Ovary (tissue), 3 donors: Measurements from ENCODE around the gene FNDC3A.

Source experiments
- CTCF ChIP-seq, 3 donors: fragments of 450-650 bp in 2 of 3; fragments of 200-600 bp in 1 of 3; IDR thresholded peaks; one replicate each; pipeline versions ENCODE4 v1.5.1 to v1.8.0; 2016 to 2022; ENCODE audit warnings: antibody characterized with exemption in 3 of 3, mild to moderate bottlenecking in 1 of 3
- EP300 ChIP-seq: sonication (generic); formaldehyde crosslinking; IDR thresholded peaks from one replicate; pipeline ENCODE4 v1.6.1; 2017; ENCODE audit warnings: antibody characterized with exemption
- POLR2A ChIP-seq: fragments of 450-650 bp; IDR thresholded peaks from one replicate; pipeline ENCODE4 v1.6.1; 2017; ENCODE audit warnings: antibody characterized with exemption, mild to moderate bottlenecking, moderate library complexity
- donor health status: DM: no; HTN: no; CAD: no.

GRCh38 chr13:49093376-49093775 is 117.7 kb downstream of the FNDC3A start:
- no peak for TF ChIP-seq CTCF (IDR thresholded peaks at IDR 0.05)
- no peak for TF ChIP-seq EP300
- no peak for TF ChIP-seq POLR2A
